ENCODE measurements around the gene FAM107B.

Gene FAM107B

DNA sequence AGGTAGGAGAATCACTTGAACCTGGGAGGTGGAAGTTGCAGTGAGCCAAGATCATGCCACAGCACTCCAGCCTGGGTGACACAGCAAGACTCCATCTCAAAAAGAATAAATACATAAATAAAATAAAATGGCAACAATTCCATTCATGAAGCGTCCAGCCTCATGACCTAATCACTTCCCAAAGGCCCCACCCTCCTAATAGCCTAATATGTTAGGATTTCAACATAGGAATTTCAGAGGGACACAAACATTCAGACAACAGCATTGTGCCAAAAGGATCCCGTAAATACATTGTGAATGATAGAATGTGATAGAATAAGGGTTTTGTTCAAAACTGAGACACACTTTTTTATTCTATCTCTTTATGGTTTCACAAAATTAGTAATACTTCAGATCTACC lies 90.3 kb downstream of the FAM107B start:
- H3K9me3 ChIP-seq (ENCODE audit: control insufficient read depth, low read length), result no peaks in the 10 kb centered on the region
- H3K27ac ChIP-seq (ENCODE audit: insufficient read depth, low read depth, low read length, poor library complexity, severe bottlenecking), result no peak overlapping the region
- no peak overlapping the region for H3K4me3 ChIP-seq (ENCODE audit: insufficient read depth, low read depth, low read length)
- H3K27me3 ChIP-seq (ENCODE audit: control insufficient read depth, insufficient read depth, low read length, poor library complexity, severe bottlenecking), result no peaks in the 10 kb centered on the region
- no peaks in the 10 kb centered on the region for H3K36me3 ChIP-seq (ENCODE audit: control insufficient read depth, insufficient read depth, low read length)
- 91 to 92% methylated on average over 1 of the region's 2 CpGs for WGBS, 2 experiments
- no peaks in the 10 kb centered on the region for H3K4me1 ChIP-seq (ENCODE audit: control insufficient read depth, insufficient read depth, low read length)

DNA sequence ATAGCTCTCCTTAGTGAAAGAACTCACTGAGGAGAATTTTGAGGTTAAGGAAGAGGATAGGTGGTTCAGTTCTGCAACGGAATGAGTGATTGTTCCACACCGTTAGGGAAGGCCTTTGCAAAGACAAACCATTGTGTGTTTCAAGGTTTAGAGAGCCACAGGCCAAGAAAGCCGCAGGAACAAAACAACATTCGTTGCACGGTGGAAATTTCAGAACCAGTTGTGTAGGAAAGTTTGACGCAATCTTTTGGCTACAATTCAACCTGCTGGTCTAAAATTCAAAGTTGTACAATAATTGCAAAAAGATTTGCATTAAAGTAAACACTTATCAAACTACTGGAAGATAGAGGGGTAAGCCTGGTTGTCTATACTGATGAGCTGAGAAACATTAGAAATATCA lies 91.4 kb downstream of the FAM107B start:
- Histone ChIP-seq H3K36me3 (ENCODE audit: control insufficient read depth, insufficient read depth, low read length) (no peaks in the 10 kb centered on the region), H3K27me3 (ENCODE audit: control insufficient read depth, insufficient read depth, low read length, poor library complexity, severe bottlenecking) (no peaks in the 10 kb centered on the region), H3K9me3 (ENCODE audit: control insufficient read depth, low read length) (no peaks in the 10 kb centered on the region), H3K4me3 (ENCODE audit: insufficient read depth, low read depth, low read length) (no peak overlapping the region), H3K4me1 (ENCODE audit: control insufficient read depth, insufficient read depth, low read length) (no peaks in the 10 kb centered on the region), H3K27ac (ENCODE audit: insufficient read depth, low read depth, low read length, poor library complexity, severe bottlenecking) (no peak overlapping the region)
- WGBS, 2 experiments, result 93 to 95% methylated on average over 6 of the region's 6 CpGs

DNA sequence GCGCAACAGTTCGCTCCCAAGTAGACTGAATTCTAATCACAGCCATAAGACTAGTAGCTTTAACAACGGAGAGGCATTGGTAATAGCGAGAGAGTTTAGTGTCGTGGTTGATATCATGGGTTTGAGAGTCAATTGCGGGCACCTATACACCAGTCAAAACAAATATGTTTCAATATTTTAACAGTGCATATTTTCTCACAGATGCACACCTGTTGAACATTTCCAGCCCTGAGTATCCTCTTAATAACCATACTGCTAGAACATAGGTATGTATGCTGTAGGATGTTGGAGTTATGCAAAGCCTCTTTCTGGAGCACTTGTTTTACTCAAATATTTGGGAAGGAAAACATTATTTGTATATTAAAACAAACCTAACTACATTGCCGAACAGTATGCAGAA lies 92.9 kb downstream of the FAM107B start:
- Histone ChIP-seq H3K27ac (ENCODE audit: insufficient read depth, low read depth, low read length, poor library complexity, severe bottlenecking) (no peak overlapping the region), H3K36me3 (ENCODE audit: control insufficient read depth, insufficient read depth, low read length) (no peaks in the 10 kb centered on the region), H3K27me3 (ENCODE audit: control insufficient read depth, insufficient read depth, low read length, poor library complexity, severe bottlenecking) (no peaks in the 10 kb centered on the region), H3K4me1 (ENCODE audit: control insufficient read depth, insufficient read depth, low read length) (no peaks in the 10 kb centered on the region), H3K4me3 (ENCODE audit: insufficient read depth, low read depth, low read length) (no peak overlapping the region), H3K9me3 (ENCODE audit: control insufficient read depth, low read length) (no peaks in the 10 kb centered on the region)
- WGBS, 2 experiments, result 92 to 97% methylated on average over 7 of the region's 7 CpGs

DNA sequence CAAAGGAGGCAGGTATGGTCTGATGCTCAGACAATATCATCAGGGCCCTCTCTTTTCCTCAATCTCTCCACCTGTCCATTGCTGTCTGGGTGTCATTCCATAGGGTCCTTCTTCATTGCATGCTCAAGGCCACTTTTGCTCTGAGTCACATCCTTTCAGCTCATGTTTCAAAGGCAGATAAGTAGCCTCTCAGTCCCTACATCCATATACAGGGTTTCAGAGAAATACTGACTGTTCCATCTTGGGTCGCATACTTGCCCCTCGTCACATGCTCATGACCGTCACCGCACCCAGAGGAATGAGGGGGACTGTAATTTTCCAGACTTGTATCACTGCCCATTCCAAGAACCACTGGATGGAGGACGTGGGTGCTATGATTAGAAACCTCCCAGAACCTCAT lies 93.4 kb downstream of the FAM107B start:
- H3K4me1 ChIP-seq (ENCODE audit: control insufficient read depth, insufficient read depth, low read length), result no peaks in the 10 kb centered on the region
- no peaks in the 10 kb centered on the region for H3K36me3 ChIP-seq (ENCODE audit: control insufficient read depth, insufficient read depth, low read length)
- 89 to 93% methylated on average over 5 of the region's 5 CpGs for WGBS, 2 experiments
- no peak overlapping the region for H3K27ac ChIP-seq (ENCODE audit: insufficient read depth, low read depth, low read length, poor library complexity, severe bottlenecking)
- no peak overlapping the region for H3K4me3 ChIP-seq (ENCODE audit: insufficient read depth, low read depth, low read length)
- H3K9me3 ChIP-seq (ENCODE audit: control insufficient read depth, low read length), result no peaks in the 10 kb centered on the region
- H3K27me3 ChIP-seq (ENCODE audit: control insufficient read depth, insufficient read depth, low read length, poor library complexity, severe bottlenecking), result no peaks in the 10 kb centered on the region

DNA sequence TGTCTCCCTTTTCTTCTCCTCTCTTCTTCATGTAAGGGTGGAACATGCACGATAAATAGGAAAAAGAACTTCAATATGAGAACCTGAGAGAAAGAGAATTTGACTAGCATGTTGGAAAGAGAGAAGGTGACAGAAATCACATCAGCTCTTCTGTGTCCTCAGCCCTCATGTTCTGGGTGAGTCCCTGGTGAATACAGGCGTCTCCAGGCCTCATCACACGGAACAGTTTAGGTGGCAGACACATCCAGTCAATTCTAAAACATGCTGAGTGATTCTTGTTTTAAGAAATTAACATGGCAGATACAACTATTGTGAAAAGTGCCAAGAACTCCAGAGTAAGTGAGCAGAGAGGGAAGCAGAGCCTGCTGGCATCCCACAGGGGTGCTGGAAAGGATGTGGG lies 96.1 kb downstream of the FAM107B start:
- Histone ChIP-seq H3K27ac (ENCODE audit: insufficient read depth, low read depth, low read length, poor library complexity, severe bottlenecking) (no peak overlapping the region), H3K27me3 (ENCODE audit: control insufficient read depth, insufficient read depth, low read length, poor library complexity, severe bottlenecking) (no peaks in the 10 kb centered on the region), H3K9me3 (ENCODE audit: control insufficient read depth, low read length) (no peaks in the 10 kb centered on the region), H3K4me3 (ENCODE audit: insufficient read depth, low read depth, low read length) (no peak overlapping the region), H3K36me3 (ENCODE audit: control insufficient read depth, insufficient read depth, low read length) (no peaks in the 10 kb centered on the region), H3K4me1 (ENCODE audit: control insufficient read depth, insufficient read depth, low read length) (no peaks in the 10 kb centered on the region)
- 97 to 99% methylated on average over 3 of the region's 3 CpGs for WGBS, 2 experiments

DNA sequence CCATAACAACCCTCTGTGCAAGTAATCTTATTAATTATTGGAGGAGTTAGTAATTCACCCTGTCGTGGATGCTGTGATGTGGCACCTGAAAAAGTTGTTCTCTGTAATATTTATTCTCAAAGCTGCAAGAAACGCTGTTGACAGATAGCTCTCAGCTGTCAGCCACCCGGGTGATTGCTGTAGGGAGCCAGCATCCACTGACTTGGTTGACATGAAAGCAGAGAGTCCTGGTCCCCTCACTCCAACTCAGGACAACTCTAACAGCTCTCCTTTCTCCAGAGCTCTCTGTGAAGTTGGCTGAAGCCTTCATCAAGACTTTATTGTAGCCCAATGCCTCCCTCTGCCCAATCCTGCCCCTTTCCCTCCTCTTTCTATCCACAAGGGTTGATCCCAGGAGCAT lies 98.0 kb downstream of the FAM107B start:
- Histone ChIP-seq H3K27me3 (ENCODE audit: control insufficient read depth, insufficient read depth, low read length, poor library complexity, severe bottlenecking) (no peaks in the 10 kb centered on the region), H3K9me3 (ENCODE audit: control insufficient read depth, low read length) (no peaks in the 10 kb centered on the region), H3K4me1 (ENCODE audit: control insufficient read depth, insufficient read depth, low read length) (no peaks in the 10 kb centered on the region), H3K27ac (ENCODE audit: insufficient read depth, low read depth, low read length, poor library complexity, severe bottlenecking) (no peak overlapping the region), H3K4me3 (ENCODE audit: insufficient read depth, low read depth, low read length) (no peak overlapping the region), H3K36me3 (ENCODE audit: control insufficient read depth, insufficient read depth, low read length) (no peaks in the 10 kb centered on the region)
- 88 to 92% methylated on average over 3 of the region's 3 CpGs for WGBS, 2 experiments

DNA sequence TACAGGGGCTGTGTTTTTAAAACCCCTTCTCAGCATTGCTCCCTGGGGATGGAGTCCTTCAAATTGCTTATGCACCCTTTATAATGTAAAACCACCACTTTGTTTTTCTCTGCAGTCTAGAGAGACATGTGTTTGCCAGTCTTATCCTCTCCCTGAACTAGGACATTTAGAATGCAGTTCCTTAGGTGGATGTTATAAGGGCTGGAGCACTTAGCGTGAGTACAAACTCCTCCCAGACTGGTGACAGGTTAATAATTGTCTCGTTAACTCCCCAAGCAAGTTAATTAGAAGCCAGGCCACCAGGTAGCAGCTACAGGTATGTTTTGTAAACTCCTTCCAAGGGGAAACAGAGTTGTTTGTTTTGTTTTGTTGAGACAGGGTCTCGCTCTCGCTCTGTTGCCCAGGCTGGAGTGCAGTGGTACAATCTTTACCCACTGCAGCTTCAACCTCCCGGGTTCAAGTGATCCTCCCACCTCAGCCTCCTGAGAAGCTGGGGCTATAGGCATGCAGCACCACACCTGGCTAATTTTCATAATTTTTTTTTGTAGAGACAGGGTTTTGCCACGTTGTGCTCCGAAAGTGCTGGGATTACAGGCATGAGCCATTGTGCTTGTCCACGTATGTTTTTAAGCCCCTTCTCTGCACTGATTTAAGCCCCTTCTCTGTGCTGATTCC lies 100.2 kb downstream of the FAM107B start:
- H3K27ac ChIP-seq (ENCODE audit: insufficient read depth, low read depth, low read length, poor library complexity, severe bottlenecking), result no peak overlapping the region
- H3K4me1 ChIP-seq (ENCODE audit: control insufficient read depth, insufficient read depth, low read length), result no peaks in the 10 kb centered on the region
- no peaks in the 10 kb centered on the region for H3K36me3 ChIP-seq (ENCODE audit: control insufficient read depth, insufficient read depth, low read length)
- 67 to 69% methylated on average over 8 of the region's 8 CpGs for WGBS, 2 experiments
- H3K9me3 ChIP-seq (ENCODE audit: control insufficient read depth, low read length), result no peaks in the 10 kb centered on the region
- no peaks in the 10 kb centered on the region for H3K27me3 ChIP-seq (ENCODE audit: control insufficient read depth, insufficient read depth, low read length, poor library complexity, severe bottlenecking)
- no peak overlapping the region for H3K4me3 ChIP-seq (ENCODE audit: insufficient read depth, low read depth, low read length)

DNA sequence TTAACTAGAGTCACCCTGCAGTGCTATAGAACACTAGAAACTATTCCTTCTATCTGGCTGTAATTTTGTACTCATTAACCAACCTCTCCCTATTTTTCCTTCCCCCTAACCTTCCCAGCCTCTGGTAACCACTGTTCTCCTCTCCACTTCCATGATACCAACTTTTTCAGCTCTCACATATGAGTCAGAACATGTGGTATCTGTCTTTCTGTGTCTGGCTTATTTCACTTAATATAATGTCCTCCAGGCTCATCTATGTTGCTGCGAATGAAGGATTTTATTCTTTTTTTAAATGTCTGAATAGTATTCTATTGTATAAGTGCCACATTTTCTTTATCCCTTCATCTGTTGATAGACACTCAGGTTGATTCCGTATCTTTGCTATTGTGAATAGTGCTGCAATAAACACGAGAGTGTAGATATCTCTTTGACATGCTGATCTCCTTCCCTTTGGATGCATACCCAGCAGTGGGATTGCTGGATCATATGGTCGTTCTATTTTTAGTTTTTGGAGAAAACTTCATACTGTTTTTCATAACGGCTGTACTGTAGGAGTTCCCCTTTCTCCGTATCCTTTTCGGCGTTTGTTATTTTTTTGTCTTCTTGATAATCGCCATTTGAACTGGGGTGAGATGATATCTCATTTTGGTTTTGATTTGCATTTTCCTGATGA lies 101.4 kb downstream of the FAM107B start:
- 88 to 89% methylated on average over 8 to 9 of the region's 9 CpGs for WGBS, 2 experiments
- no peaks in the 10 kb centered on the region for H3K27me3 ChIP-seq (ENCODE audit: control insufficient read depth, insufficient read depth, low read length, poor library complexity, severe bottlenecking)
- H3K4me1 ChIP-seq (ENCODE audit: control insufficient read depth, insufficient read depth, low read length), result no peaks in the 10 kb centered on the region
- no peaks in the 10 kb centered on the region for H3K9me3 ChIP-seq (ENCODE audit: control insufficient read depth, low read length)
- no peaks in the 10 kb centered on the region for H3K36me3 ChIP-seq (ENCODE audit: control insufficient read depth, insufficient read depth, low read length)
- no peak overlapping the region for H3K27ac ChIP-seq (ENCODE audit: insufficient read depth, low read depth, low read length, poor library complexity, severe bottlenecking)
- H3K4me3 ChIP-seq (ENCODE audit: insufficient read depth, low read depth, low read length), result no peak overlapping the region

DNA sequence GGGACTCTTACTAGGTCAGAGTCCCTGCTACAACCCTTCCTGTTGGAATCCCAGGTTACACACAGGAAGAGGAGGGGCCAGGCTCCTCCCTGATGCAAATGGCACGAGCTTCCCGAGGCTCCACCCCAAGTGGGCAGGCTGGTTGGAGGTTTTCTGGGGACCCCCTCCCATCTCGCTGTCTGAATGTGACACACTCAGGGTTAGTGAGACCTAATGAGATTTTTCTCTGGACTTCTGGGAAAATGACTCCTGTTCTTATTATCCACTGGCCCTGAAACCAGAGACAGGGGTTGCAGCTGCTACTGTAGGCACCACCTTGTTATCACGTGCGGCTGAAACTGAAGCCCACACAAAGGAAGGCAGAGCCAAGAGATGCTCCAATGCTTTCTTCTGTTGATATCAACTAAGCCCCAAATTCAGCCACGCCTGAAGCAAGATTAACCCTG lies 103.3 kb downstream of the FAM107B start:
- H3K9me3 ChIP-seq (ENCODE audit: control insufficient read depth, low read length), result no peaks in the 10 kb centered on the region
- H3K36me3 ChIP-seq (ENCODE audit: control insufficient read depth, insufficient read depth, low read length), result no peaks in the 10 kb centered on the region
- no peak overlapping the region for H3K27ac ChIP-seq (ENCODE audit: insufficient read depth, low read depth, low read length, poor library complexity, severe bottlenecking)
- H3K27me3 ChIP-seq (ENCODE audit: control insufficient read depth, insufficient read depth, low read length, poor library complexity, severe bottlenecking), result no peaks in the 10 kb centered on the region
- H3K4me3 ChIP-seq (ENCODE audit: insufficient read depth, low read depth, low read length), result no peak overlapping the region
- WGBS, 2 experiments, result 90 to 92% methylated on average over 6 of the region's 6 CpGs
- H3K4me1 ChIP-seq (ENCODE audit: control insufficient read depth, insufficient read depth, low read length), result no peaks in the 10 kb centered on the region

DNA sequence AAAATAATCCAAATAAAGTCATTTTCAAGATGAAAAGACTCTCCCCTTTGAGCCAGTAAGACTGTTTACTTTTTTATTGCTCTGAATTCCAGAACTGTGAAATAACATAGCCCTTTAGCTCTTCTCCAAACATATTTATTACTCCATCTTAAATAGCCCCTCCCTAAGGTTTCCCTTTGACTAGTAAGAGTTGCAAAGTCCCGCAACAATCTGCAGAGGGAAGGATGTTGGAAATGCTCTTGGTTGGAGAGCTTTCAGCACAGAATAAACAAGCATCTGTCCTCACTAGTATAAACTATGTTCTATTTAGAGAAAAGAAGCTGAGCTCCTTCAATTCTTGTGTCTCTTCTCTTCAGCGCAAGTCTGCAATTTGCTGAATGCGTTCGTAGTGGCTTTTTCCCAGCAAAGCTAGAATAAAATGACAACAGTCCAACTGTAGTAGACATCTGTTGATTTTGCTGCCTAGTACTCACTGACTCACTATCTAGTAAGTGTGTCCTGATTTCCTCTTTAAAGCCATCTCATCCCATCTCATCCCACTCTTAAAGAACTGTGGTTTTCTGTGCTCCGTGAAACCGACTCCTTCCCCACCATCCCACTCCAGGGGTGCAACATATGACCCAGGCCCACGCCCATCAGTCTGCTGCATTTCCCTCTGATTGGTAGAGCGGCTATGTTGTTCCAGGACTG lies 104.0 kb downstream of the FAM107B start:
- Histone ChIP-seq H3K4me1 (ENCODE audit: control insufficient read depth, insufficient read depth, low read length) (no peaks in the 10 kb centered on the region), H3K36me3 (ENCODE audit: control insufficient read depth, insufficient read depth, low read length) (no peaks in the 10 kb centered on the region), H3K27me3 (ENCODE audit: control insufficient read depth, insufficient read depth, low read length, poor library complexity, severe bottlenecking) (no peaks in the 10 kb centered on the region), H3K27ac (ENCODE audit: insufficient read depth, low read depth, low read length, poor library complexity, severe bottlenecking) (no peak overlapping the region), H3K9me3 (ENCODE audit: control insufficient read depth, low read length) (no peaks in the 10 kb centered on the region), H3K4me3 (ENCODE audit: insufficient read depth, low read depth, low read length) (no peak overlapping the region)
- 96 to 97% methylated on average over 8 of the region's 8 CpGs for WGBS, 2 experiments
